Panc1 (cell line): ENCODE results near the gene DUS1L. TPM values are rescaled to one million over a fixed set of nuclear protein-coding genes. Genes with fewer than 3 reads are reported as not detected.

Experiments used
- ATAC-seq: fragments of 200-7000 bp; cut with Tn5 transposase; 2 replicates; pipeline ENCODE4 v1.9.1; 2020; ENCODE audit warnings: mild to moderate bottlenecking, moderate library complexity
- BruUV-seq: library from RNA; stranded (reverse); fragments of 400-500 nt; replicated peaks from 2 replicates; lab custom pipeline; 2021; lab: Mats Ljungman, UMichigan
- CTCF ChIA-PET: fragments of 300-600 bp; sonication (Branson Sonifier 250); formaldehyde crosslinking; loops from one replicate; lab custom pipeline; 2022; ENCODE audit warnings: antibody characterized with exemption; lab: Charles Lee
- POLR2A ChIA-PET: fragments of 300-600 bp; sonication (Branson Sonifier 250); formaldehyde crosslinking; loops from one replicate; lab custom pipeline; 2022; ENCODE audit warnings: antibody characterized with exemption; lab: Charles Lee
- DNase-seq: peaks from one replicate; pipeline ENCODE4 v3.0.0-alpha.2; 2010; ENCODE audit warnings: low read depth, low spot score
- H3K27ac ChIP-seq: 2 replicates; pipeline ENCODE4 v1.5.1; 2011; ENCODE audit warnings: mild to moderate bottlenecking, low read length, inconsistent platforms
- H3K27me3 ChIP-seq: fragments of 200-500 bp; sonication (Bioruptor generic); 2 replicates; pipeline ENCODE4 v1.6.0; 2014; ENCODE audit warnings: low read length, inconsistent platforms; ENCODE audit not compliant: control insufficient read depth, insufficient read depth
- H3K36me3 ChIP-seq: fragments of 200-500 bp; sonication (Bioruptor generic); 2 replicates; pipeline ENCODE4 v1.5.1; 2014; ENCODE audit warnings: inconsistent platforms, mild to moderate bottlenecking, low read length, moderate library complexity; ENCODE audit not compliant: control insufficient read depth, insufficient read depth
- H3K4me1 ChIP-seq: 2 replicates; pipeline ENCODE4 v1.5.1; 2011; ENCODE audit warnings: inconsistent platforms, mild to moderate bottlenecking, low read length, moderate library complexity; ENCODE audit not compliant: control insufficient read depth, insufficient read depth
- H3K4me3 ChIP-seq, 2 experiments: 2 replicates each; pipeline ENCODE4 v1.5.1; 2011 to 2012; ENCODE audit warnings: low read depth in 2 of 2, low read length in 2 of 2, mild to moderate bottlenecking in 2 of 2, inconsistent platforms in 1 of 2, moderate library complexity in 1 of 2
- H3K9me3 ChIP-seq: fragments of 200-500 bp; sonication (Bioruptor generic); 2 replicates; pipeline ENCODE4 v1.5.1; 2014; ENCODE audit warnings: low read depth, mild to moderate bottlenecking, inconsistent platforms, low read length, moderate library complexity; ENCODE audit not compliant: control insufficient read depth, insufficient read depth
- CTCF ChIP-seq: fragments of 450-650 bp; IDR thresholded peaks from 2 replicates; pipeline ENCODE4 v1.5.1; 2017; ENCODE audit warnings: mild to moderate bottlenecking
- POLR2AphosphoS5 ChIP-seq: IDR thresholded peaks from 2 replicates; pipeline ENCODE4 v1.6.1; 2012; ENCODE audit warnings: mild to moderate bottlenecking, low read depth, low read length, moderate library complexity
- SIN3A ChIP-seq: IDR thresholded peaks from 2 replicates; pipeline ENCODE4 v1.6.1; 2012; ENCODE audit warnings: low read depth, mild to moderate bottlenecking, low read length, moderate library complexity, borderline replicate concordance; ENCODE audit not compliant: insufficient read depth
- TCF7L2 ChIP-seq: IDR thresholded peaks from 2 replicates; pipeline ENCODE4 v1.6.1; 2011; ENCODE audit warnings: mild to moderate bottlenecking, low read depth, low read length, inconsistent platforms
- in situ Hi-C: cut with HindIII; loops from 2 replicates; pipeline ENCODE4 v1.10.0; 2016; ENCODE audit warnings: low sequenced_read_pairs, low pct_unique_long_range_greater_than_20kb
- intact Hi-C: fragments of 100-400 bp; cut with micrococcal nuclease; formaldehyde crosslinking; loops from one replicate; pipeline ENCODE4 v1.10.0; 2022; ENCODE audit not compliant: unreplicated experiment
- total RNA-seq: library from RNA; stranded (reverse); gene quantifications from one replicate; pipeline ENCODE4 v1.2.1, GENCODE V29; 2021; ENCODE audit not compliant: unreplicated experiment
- TF ChIP-seq, protein P1 (sequence below), 2 experiments: IDR thresholded peaks; 2 replicates each; pipeline ENCODE4 v1.6.1; 2011 to 2012; ENCODE audit warnings: low read depth in 2 of 2, control low read depth in 1 of 2, low read length in 1 of 2, mild to moderate bottlenecking in 1 of 2, moderate library complexity in 1 of 2; ENCODE audit not compliant: insufficient read depth in 1 of 2

Gene DUS1L
- total RNA-seq, 1 experiment from 2014 or later: 115 TPM

DNA sequence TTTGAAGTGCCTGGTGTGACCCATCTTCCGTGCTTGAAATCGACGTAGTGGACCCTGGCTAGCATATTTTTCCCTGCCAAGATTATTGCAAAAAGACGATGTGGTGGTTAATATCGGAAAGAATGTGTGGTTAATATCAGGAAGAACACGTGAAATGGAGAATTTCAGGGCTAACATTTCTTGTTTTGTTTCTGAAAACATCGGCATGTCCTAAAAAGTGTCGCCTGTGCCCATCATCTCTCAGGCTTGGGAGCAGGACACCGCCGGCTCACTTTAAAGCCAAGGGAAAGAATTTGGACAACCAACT is 27.8 kb downstream of the DUS1L start:
- Histone ChIP-seq H3K4me3 (peak overlapping the region; percentile 58 to 79), H3K27ac (peak overlapping the region; percentile 54; the same call in 1 of the 2 replicates), H3K27me3 (no peaks in the 10 kb centered on the region), H3K36me3 (no peaks in the 10 kb centered on the region; the same call in 1 of the 2 replicates), H3K9me3 (no peaks in the 10 kb centered on the region), H3K4me1 (peaks cover 12% of the 10 kb centered on the region; the same call in 1 of the 2 replicates)
- ChIA-PET POLR2A (interaction anchor here (0.6 kb wide), 1 partner anchor 33 kb away, joined by 3 read pairs; no protein-coding TSS in a partner anchor), CTCF (interaction anchor here (0.7 to 1.1 kb wide), 5 partner anchors 15 to 78 kb away, joined by 3 to 7 read pairs (median 5); partner anchors contain the start of genes CENPX and LRRC45)
- TF ChIP-seq CTCF: no peak
- peak; percentile 95 for TF ChIP-seq TCF7L2
- TF ChIP-seq SIN3A: no peak
- no peak for TF ChIP-seq POLR2AphosphoS5
- TF ChIP-seq, protein P1, sequence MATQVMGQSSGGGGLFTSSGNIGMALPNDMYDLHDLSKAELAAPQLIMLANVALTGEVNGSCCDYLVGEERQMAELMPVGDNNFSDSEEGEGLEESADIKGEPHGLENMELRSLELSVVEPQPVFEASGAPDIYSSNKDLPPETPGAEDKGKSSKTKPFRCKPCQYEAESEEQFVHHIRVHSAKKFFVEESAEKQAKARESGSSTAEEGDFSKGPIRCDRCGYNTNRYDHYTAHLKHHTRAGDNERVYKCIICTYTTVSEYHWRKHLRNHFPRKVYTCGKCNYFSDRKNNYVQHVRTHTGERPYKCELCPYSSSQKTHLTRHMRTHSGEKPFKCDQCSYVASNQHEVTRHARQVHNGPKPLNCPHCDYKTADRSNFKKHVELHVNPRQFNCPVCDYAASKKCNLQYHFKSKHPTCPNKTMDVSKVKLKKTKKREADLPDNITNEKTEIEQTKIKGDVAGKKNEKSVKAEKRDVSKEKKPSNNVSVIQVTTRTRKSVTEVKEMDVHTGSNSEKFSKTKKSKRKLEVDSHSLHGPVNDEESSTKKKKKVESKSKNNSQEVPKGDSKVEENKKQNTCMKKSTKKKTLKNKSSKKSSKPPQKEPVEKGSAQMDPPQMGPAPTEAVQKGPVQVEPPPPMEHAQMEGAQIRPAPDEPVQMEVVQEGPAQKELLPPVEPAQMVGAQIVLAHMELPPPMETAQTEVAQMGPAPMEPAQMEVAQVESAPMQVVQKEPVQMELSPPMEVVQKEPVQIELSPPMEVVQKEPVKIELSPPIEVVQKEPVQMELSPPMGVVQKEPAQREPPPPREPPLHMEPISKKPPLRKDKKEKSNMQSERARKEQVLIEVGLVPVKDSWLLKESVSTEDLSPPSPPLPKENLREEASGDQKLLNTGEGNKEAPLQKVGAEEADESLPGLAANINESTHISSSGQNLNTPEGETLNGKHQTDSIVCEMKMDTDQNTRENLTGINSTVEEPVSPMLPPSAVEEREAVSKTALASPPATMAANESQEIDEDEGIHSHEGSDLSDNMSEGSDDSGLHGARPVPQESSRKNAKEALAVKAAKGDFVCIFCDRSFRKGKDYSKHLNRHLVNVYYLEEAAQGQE (IDR thresholded peaks at IDR 0.05; ENCODE audit: insufficient read depth in 1 of 2, low read depth in 2 of 2, low read length in 1 of 2): no peak
- in situ Hi-C loops: no loop called here
- intact Hi-C loops: no loop called here
- ATAC-seq: no peak
- no peak for DNase-seq
- no TSS peak for BruUV-seq

DNA sequence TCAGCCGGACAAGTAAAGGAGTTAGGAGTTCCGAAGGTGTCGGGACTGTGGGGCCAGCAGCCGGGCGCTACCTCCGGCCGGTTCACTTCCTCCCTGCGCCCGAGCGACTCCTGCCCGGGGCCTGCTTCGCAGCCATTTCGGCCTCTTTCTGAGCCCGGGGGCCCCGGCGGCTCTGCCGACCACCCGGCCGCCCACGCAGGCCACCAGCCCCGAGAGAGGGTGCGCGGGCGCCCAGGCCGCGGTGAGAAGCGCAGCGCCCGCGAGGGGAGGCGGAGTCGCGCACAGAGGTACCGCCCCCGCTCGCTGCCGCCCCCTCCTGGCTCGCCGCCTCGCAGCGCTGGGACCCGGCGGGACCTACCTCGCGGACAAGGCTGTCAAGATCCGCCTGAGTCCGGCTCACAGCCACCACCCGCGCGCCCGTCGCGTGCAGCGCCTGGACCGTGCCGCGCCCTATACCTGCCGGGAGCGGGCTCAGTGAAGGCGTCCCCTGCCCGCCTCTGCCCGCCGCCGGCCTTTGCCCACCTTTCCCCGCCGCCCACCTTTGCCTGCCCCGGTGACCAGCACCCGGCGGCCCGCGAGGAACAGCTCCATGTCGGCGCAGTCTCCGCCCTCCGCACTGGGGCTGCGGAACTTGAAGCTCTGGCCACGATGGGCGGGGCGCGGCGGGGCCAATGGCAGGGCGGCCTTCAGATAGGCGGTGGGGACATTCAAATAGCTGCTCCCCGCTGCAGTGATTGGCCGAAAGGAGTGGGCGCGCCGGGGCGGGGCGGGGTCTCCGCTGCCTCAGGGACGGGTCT is 28.3 kb downstream of the DUS1L start, which contains the start of gene DCXR:
DCXR (minus strand) TSS at position 606 of the 797 bp plus-strand sequence; CDS start at position 591, 15 bp downstream.
- peak within 1 kb of the TSS; percentile 58 to 79 for H3K4me3 ChIP-seq
- peaks cover 16% of the 10 kb centered on the region for H3K4me1 ChIP-seq
- in situ Hi-C loops: no loop called here
- H3K27me3 ChIP-seq: no peaks in the 10 kb centered on the region
- BruUV-seq: no TSS peak
- H3K9me3 ChIP-seq: no peaks in the 10 kb centered on the region
- H3K27ac ChIP-seq: peak within 1 kb of the TSS; percentile 83
- TF ChIP-seq CTCF (peak; percentile 99), TCF7L2 (no peak), SIN3A (peak; percentile 97; the same call in 1 of the 2 replicates), POLR2AphosphoS5 (peak; percentile 93)
- TF ChIP-seq, protein P1 (IDR thresholded peaks at IDR 0.05; ENCODE audit: insufficient read depth in 1 of 2, low read depth in 2 of 2, low read length in 1 of 2): peak in 1 of 2 experiments; percentile 61; a peak in 1 of 4 replicates
- ChIA-PET POLR2A (no interaction called here), CTCF (interaction anchor here (0.7 to 1.1 kb wide), 5 partner anchors 14 to 77 kb away, joined by 3 to 7 read pairs (median 5); partner anchors contain the start of genes CENPX and LRRC45)
- ATAC-seq: peak; percentile 96
- H3K36me3 ChIP-seq: peaks cover under 1% of the 10 kb centered on the region; the same call in 1 of the 2 replicates
- intact Hi-C loops: no loop called here
- peak; percentile 46 for DNase-seq
